ENCODE data around the gene ZC3H14. TPM values are rescaled to one million over a fixed set of nuclear protein-coding genes. Genes with fewer than 3 reads are reported as not detected.

Gene ZC3H14
- total and polyA plus RNA-seq, 10 of the 15 experiments (the other 5 are each of a cell fraction or from before 2014, with no cell fraction given) = 17.9 to 97.1 (median 47.6) TPM

- TF ChIP-seq CEBPZ (IDR thresholded peaks at IDR 0.05; ENCODE audit: low read depth, low read length) (no peak), IKZF2 (IDR thresholded peaks at IDR 0.05) (no peak), MXI1 (IDR thresholded peaks at IDR 0.05; ENCODE audit: low read depth, low read length) (no peak), BCL11A (IDR thresholded peaks at IDR 0.05; ENCODE audit: low read depth, low read length) (no peak), FOXM1 (IDR thresholded peaks at IDR 0.05; ENCODE audit: low read depth, low read length) (no peak), E2F8 (IDR thresholded peaks at IDR 0.05; ENCODE audit: low read depth, partially characterized antibody) (no peak), SUZ12 (IDR thresholded peaks at IDR 0.05; ENCODE audit: unreplicated experiment) (no peak)
Measured at GRCh38 chr14:88556581-88556980, 6.3 kb upstream of the ZC3H14 start (continued).

Data from GM12878 (cell line).